K562 (cell line): Measurements from ENCODE around the gene TFRC. TPM values are rescaled to one million over a fixed set of nuclear protein-coding genes. Genes with fewer than 3 reads are reported as not detected.
A peak's percentile ranks its signal among the peaks of the same experiment; 100 is the strongest.

Source experiments
- ATAC-seq: fragments of 200-7000 bp; cut with Tn5 transposase; 3 replicates; pipeline ENCODE4 v1.9.1; 2020; ENCODE audit warnings: moderate library complexity
- Bru-seq: library from RNA; stranded (reverse); fragments of 400-500 nt; gene quantifications from one replicate; lab custom pipeline; 2021; lab: Mats Ljungman, UMichigan
- BruChase-seq, 2 experiments: library from RNA; stranded (reverse); fragments of 400-500 nt; gene quantifications; one replicate each; lab custom pipeline; 2021; lab: Mats Ljungman, UMichigan
- BruUV-seq: library from RNA; stranded (reverse); fragments of 400-500 nt; replicated peaks from 2 replicates; lab custom pipeline; 2021; lab: Mats Ljungman, UMichigan
- CTCF ChIA-PET: fragments of 300-600 bp; formaldehyde crosslinking; extraction: SDS; loops from one replicate; lab custom pipeline; 2021; ENCODE audit warnings: low intra/inter-chr PET ratio; lab: Yijun Ruan, JAX
- POLR2A ChIA-PET: fragments of 300-600, 350-650 bp; sonication (Branson Sonifier 250); formaldehyde crosslinking; extraction: SDS; loops from one replicate; lab custom pipeline; 2021; ENCODE audit warnings: antibody characterized with exemption, inconsistent platforms; lab: Yijun Ruan, JAX
- DNase-seq, 4 experiments: peaks; one replicate each; pipeline versions ENCODE4 v3.0.0 to v3.0.0-alpha.2; 2011 to 2018; ENCODE audit warnings: low spot score in 3 of 4, mixed read lengths in 3 of 4; ENCODE audit errors: extremely low read depth in 1 of 4
- FAIRE-seq: peaks from 2 replicates; lab custom pipeline; 2011; peaks lifted over from hg19 to GRCh38; lab: Jason Lieb, UNC
- H2AFZ ChIP-seq: 2 replicates; pipeline ENCODE4 v1.6.0; 2011; ENCODE audit warnings: low read depth, low read length, control low read depth, inconsistent platforms
- H3K27ac ChIP-seq: fragments of 200-600 bp; 3 replicates; pipeline ENCODE4 v1.8.0; 2011; ENCODE audit warnings: low read depth, mild to moderate bottlenecking, control low read depth, inconsistent platforms, low read length, moderate library complexity, mixed read lengths; ENCODE audit errors: extremely low read depth
- H3K27me3 ChIP-seq, 2 experiments: fragments of 300-600 bp in 1 of 2; 2 replicates in 1 of 2; 3 replicates in 1 of 2; pipeline versions ENCODE4 v1.6.0 to v1.8.0; 2011; ENCODE audit warnings: inconsistent platforms in 2 of 2, low read length in 2 of 2, mild to moderate bottlenecking in 1 of 2, mixed read lengths in 1 of 2, moderate library complexity in 1 of 2; ENCODE audit not compliant: control insufficient read depth in 2 of 2, insufficient read depth in 2 of 2
- H3K36me3 ChIP-seq: fragments of 300-600 bp; 3 replicates; pipeline ENCODE4 v1.8.0; 2011; ENCODE audit warnings: mild to moderate bottlenecking, low read length, inconsistent platforms; ENCODE audit not compliant: control insufficient read depth, insufficient read depth
- H3K4me1 ChIP-seq, 2 experiments: fragments of 200-600 bp in 1 of 2; replicated peaks in 1 of 2; 2 replicates in 1 of 2; 3 replicates in 1 of 2; pipeline versions ENCODE4 v1.5.1 to v1.8.0; 2011; ENCODE audit warnings: inconsistent platforms in 2 of 2, low read length in 2 of 2, mild to moderate bottlenecking in 1 of 2, mixed read lengths in 1 of 2, moderate library complexity in 1 of 2; ENCODE audit not compliant: control insufficient read depth in 2 of 2, insufficient read depth in 2 of 2
- H3K4me2 ChIP-seq: 2 replicates; pipeline ENCODE4 v1.6.1; 2011; ENCODE audit warnings: low read length, control low read depth, inconsistent platforms, mixed read lengths; ENCODE audit not compliant: insufficient read depth
- H3K4me3 ChIP-seq: fragments of 200-600 bp; sonication (generic), shearing (Covaris generic); 2 replicates; pipeline ENCODE4 v1.5.1; 2016; ENCODE audit warnings: control low read depth, inconsistent platforms
- H3K79me2 ChIP-seq: fragments of 200-600 bp; 3 replicates; pipeline ENCODE4 v1.8.0; 2011; ENCODE audit warnings: low read length, inconsistent platforms; ENCODE audit not compliant: control insufficient read depth, insufficient read depth
- H3K9ac ChIP-seq, 2 experiments: 2 replicates each; pipeline versions ENCODE4 v1.6.0 to v1.6.1; 2011; ENCODE audit warnings: low read depth in 2 of 2, low read length in 2 of 2, control low read depth in 1 of 2, inconsistent platforms in 1 of 2, mild to moderate bottlenecking in 1 of 2, mixed read lengths in 1 of 2; ENCODE audit not compliant: insufficient read depth in 1 of 2
- H3K9me1 ChIP-seq: one replicate; pipeline ENCODE4 v1.6.0; 2011; ENCODE audit warnings: inconsistent platforms, mild to moderate bottlenecking, low read length, moderate library complexity; ENCODE audit not compliant: control insufficient read depth, insufficient read depth
- H3K9me3 ChIP-seq: replicated peaks from 2 replicates; pipeline ENCODE4 v1.5.1; 2011; ENCODE audit warnings: low read depth, low read length, inconsistent platforms; ENCODE audit not compliant: control insufficient read depth, insufficient read depth
- H4K20me1 ChIP-seq: replicated peaks from 2 replicates; pipeline ENCODE4 v1.6.1; 2011; ENCODE audit warnings: low read length, inconsistent platforms, mixed read lengths; ENCODE audit not compliant: control insufficient read depth, insufficient read depth
- CHD4 ChIP-seq: fragments of 200-600 bp; sonication (generic); IDR thresholded peaks from 3 replicates; pipeline ENCODE4 v1.6.1; 2012; ENCODE audit warnings: low read depth, mild to moderate bottlenecking, mixed read lengths, low read length, inconsistent platforms; ENCODE audit not compliant: insufficient read depth, insufficient replicate concordance, poor library complexity, severe bottlenecking
- ETV1 ChIP-seq: fragments of 450-650 bp; conservative IDR thresholded peaks from 2 replicates; pipeline ENCODE4 v1.6.1; 2016; ENCODE audit warnings: missing genetic modification characterization, control low read depth, low read depth, missing compliant biosample characterization
- KLF6 ChIP-seq: fragments of 250-450 bp; sonication (Bioruptor Pico); IDR thresholded peaks from 2 replicates; pipeline ENCODE4 v1.4.0; 2020; ENCODE audit warnings: mild to moderate bottlenecking, moderate library complexity, borderline replicate concordance
- MAFK ChIP-seq: IDR thresholded peaks from 2 replicates; pipeline ENCODE4 v1.6.1; 2011; ENCODE audit warnings: low read length, improper control_type of control experiment
- ZNF174 ChIP-seq: fragments of 250-450 bp; sonication (Bioruptor Pico); IDR thresholded peaks from 2 replicates; pipeline ENCODE4 v1.4.0; 2020; ENCODE audit warnings: mild to moderate bottlenecking
- ZNF197 ChIP-seq: fragments of 200-800 bp; sonication (Bioruptor generic); IDR thresholded peaks from 2 replicates; pipeline ENCODE4 v1.6.1; 2016; ENCODE audit warnings: low read depth, missing genetic modification characterization, missing compliant biosample characterization
- WGBS: fragments of 100-300 bp; shearing (Covaris generic); methylation state at CpG from one replicate; pipeline ENCODE4 v1.1.6; 2016; ENCODE audit warnings: low coverage, mixed read lengths; ENCODE audit not compliant: insufficient coverage; ENCODE audit errors: missing lambda C conversion rate; 5-methylcytosine and 5-hydroxymethylcytosine counted together
- in situ Hi-C: fragments of 300-500 bp; cut with MboI; formaldehyde crosslinking; loops from 4 replicates; pipeline ENCODE4 v1.15.0; 2018; ENCODE audit warnings: inconsistent platforms, mixed read lengths
- intact Hi-C: fragments of 100-400 bp; cut with micrococcal nuclease; formaldehyde crosslinking; loops from 2 replicates; pipeline ENCODE4 v1.14.2; 2022
- long read RNA-seq, 3 experiments: library from polyadenylated mRNA in 2 of 3; library from RNA in 1 of 3; unstranded in 2 of 3; stranded (forward) in 1 of 3; transcript quantifications; one replicate each; pipeline ENCODE4 v2.0.0, GENCODE V29; 2019 to 2022
- polyA minus RNA-seq, 3 experiments: library from RNA; depleted of rRNA, polyadenylated mRNA; stranded (reverse); fragments of >200 nt; gene quantifications; 2 replicates each; pipeline ENCODE4 v1.2.3, GENCODE V29; 2011
- polyA plus RNA-seq, 8 experiments: library from polyadenylated mRNA; depleted of rRNA in 4 of 8; stranded (reverse) in 5 of 8; unstranded in 3 of 8; fragments of >200 nt; fragmentation: Nextera tagmentation in 2 of 8; fragmentation: Illumina TruSeq in 1 of 8; extraction: Ambion mirVana in 2 of 8; extraction: Trizol in 1 of 8; gene quantifications; 2 replicates each; pipeline versions ENCODE4 v1.2.1 to v1.2.3, GENCODE V29; 2011 to 2014; ENCODE audit warnings: inconsistent platforms in 1 of 8, missing spikeins in 1 of 8
- total RNA-seq, 7 experiments: library from RNA; depleted of rRNA in 6 of 7; stranded (reverse); fragments of >200 nt in 6 of 7; fragmentation: Illumina TruSeq in 2 of 7; extraction: Trizol in 2 of 7; gene quantifications; 2 replicates each; pipeline versions ENCODE4 v1.2.1 to v1.2.3, GENCODE V29; 2011 to 2021; ENCODE audit warnings: low replicate concordance in 1 of 7
- TF ChIP-seq, protein P1 (sequence below): sonication (generic); formaldehyde crosslinking; IDR thresholded peaks from 2 replicates; pipeline ENCODE4 v1.8.1; 2023; ENCODE audit warnings: mild to moderate bottlenecking, missing genetic modification reagents
- TF ChIP-seq, protein P2 (sequence below), 2 experiments: IDR thresholded peaks; 2 replicates each; pipeline ENCODE4 v1.6.1; 2012; ENCODE audit warnings: improper control_type of control experiment in 2 of 2, low read depth in 2 of 2, low read length in 2 of 2, borderline replicate concordance in 1 of 2

The TFRC gene
- 1,487 and 3,369 TPM in 2 replicates for total RNA-seq (2011; cell fraction: chromatin; rRNA removed; ENCODE audit: low replicate concordance)
- total RNA-seq (2011; cell fraction: nucleolus; rRNA removed) = 1,103 and 1,251 TPM in 2 replicates
- total RNA-seq (2011; cell fraction: nucleoplasm; rRNA removed) = 1,578 and 1,589 TPM in 2 replicates
- total RNA-seq (2014; rRNA removed) (303 and 478 TPM in 2 replicates), total RNA-seq (2014; rRNA removed; fragmentation: Illumina TruSeq; extraction: Trizol) (468 and 534 TPM in 2 replicates), total RNA-seq (2015; rRNA removed; fragmentation: Illumina TruSeq; extraction: Trizol) (310 and 332 TPM in 2 replicates), total RNA-seq (2021) (450 and 470 TPM in 2 replicates), polyA plus RNA-seq (2011; rRNA removed) (521 and 679 TPM in 2 replicates), polyA plus RNA-seq (2014; fragmentation: Illumina TruSeq; extraction: Trizol) (239 and 256 TPM in 2 replicates), polyA plus RNA-seq (2014; fragmentation: Nextera tagmentation; extraction: Ambion mirVana) (100 to 1,000 TPM; 149 to 308 TPM), polyA plus RNA-seq (2014; rRNA removed) (241 and 268 TPM in 2 replicates), polyA minus RNA-seq (2011; rRNA and poly(A)+ RNA removed) (2,244 and 2,897 TPM in 2 replicates), Bru-seq, nascent RNA (percentile 99 among the genes with signal in this experiment), BruChase-seq, experiment 1, labeled RNA remaining after a 2-hour chase (percentile 99 among the genes with signal in this experiment), BruChase-seq, experiment 2, labeled RNA remaining after a 6-hour chase (percentile 100 among the genes with signal in this experiment)
- polyA plus RNA-seq (2011; cell fraction: cytosol; rRNA removed) = 104 and 238 TPM in 2 replicates
- 454 and 755 TPM in 2 replicates for polyA plus RNA-seq (2011; cell fraction: nucleus; rRNA removed)
- 166 and 406 TPM in 2 replicates for polyA plus RNA-seq (2012)
- polyA minus RNA-seq (2011; cell fraction: cytosol; rRNA and poly(A)+ RNA removed) = 425 and 493 TPM in 2 replicates
- 581 and 964 TPM in 2 replicates for polyA minus RNA-seq (2011; cell fraction: nucleus; rRNA and poly(A)+ RNA removed)
- long read RNA-seq, experiment 1, full-length matches to known transcripts = 493 of 772 reads
- long read RNA-seq, experiment 1, partial matches to known transcripts = 131 of 772 reads
- long read RNA-seq, experiment 1, other reads (novel, unspliced or antisense) = 148 of 772 reads
- long read RNA-seq, experiment 2, full-length matches to known transcripts = 45 of 426 reads
- long read RNA-seq, experiment 2, partial matches to known transcripts = 25 of 426 reads
- long read RNA-seq, experiment 2, other reads (novel, unspliced or antisense) = 356 of 426 reads
- long read RNA-seq, experiment 3, full-length matches to known transcripts = 29 of 70 reads
- long read RNA-seq, experiment 3, partial matches to known transcripts = 16 of 70 reads
- long read RNA-seq, experiment 3, other reads (novel, unspliced or antisense) = 25 of 70 reads

DNA sequence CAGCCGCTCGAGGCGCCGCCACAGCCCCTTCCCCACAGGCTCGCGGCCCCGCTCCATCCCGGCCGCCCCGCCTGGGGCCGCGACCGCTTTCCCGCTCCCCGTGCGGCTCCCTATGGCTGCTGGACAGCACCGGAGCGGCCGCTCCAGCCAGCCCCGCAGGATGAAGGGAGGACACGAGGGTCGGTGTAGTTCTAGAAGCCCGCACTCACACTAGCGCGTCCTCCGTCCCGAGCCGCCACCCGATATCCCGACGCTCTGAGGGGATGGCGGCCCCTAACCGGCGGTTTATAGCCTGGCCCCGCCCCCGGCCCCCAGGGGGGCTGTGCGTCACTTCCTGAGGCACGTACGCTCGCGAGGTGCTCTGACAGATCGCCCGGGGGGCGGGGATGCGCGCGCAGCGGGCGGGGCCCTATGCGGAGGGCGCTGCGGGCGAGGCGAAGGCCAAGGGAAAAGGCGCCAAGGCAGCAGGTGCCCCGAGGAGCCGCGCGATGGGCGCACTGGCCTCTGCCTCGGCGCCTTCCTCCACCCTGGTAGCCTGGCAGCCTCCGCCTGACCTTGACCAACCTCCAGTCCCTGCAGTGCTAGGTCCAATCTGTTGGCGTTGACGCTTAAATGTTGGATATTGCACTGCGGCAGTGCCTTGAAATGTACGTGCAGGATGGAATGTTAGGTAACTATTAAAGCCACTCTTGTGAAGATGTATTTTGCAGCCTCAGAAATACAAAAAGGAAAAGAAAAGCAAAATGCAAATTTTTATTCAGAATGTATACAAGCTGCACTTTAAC is at the start of gene TFRC:
TFRC (minus strand) TSS at position 257 of the 785 bp plus-strand sequence. CDS start 4,991 bp downstream, outside the sequence.
- H3K27ac ChIP-seq = peak within 1 kb of the TSS; percentile 89
- DNase-seq = peak; percentile 99
- intact Hi-C loops (loop anchor here (2.0 to 10.0 kb wide), 2 partner anchors 61 to 433 kb away; partner anchors contain the start of gene SMCO1), in situ Hi-C loops (no loop called here)
- H3K9me3 ChIP-seq = no peaks in the 10 kb centered on the region
- ChIA-PET CTCF (no interaction called here), POLR2A (interaction anchor here (0.6 to 5.2 kb wide), 12 partner anchors 10 to 125 kb away, joined by 3 to 30 read pairs (median 5); no protein-coding TSS in a partner anchor)
- ATAC-seq = peak; percentile 89
- H3K4me2 ChIP-seq = peak within 1 kb of the TSS; percentile 93
- under 1% methylated on average over 42 of the region's 67 CpGs for WGBS
- H3K79me2 ChIP-seq = peaks cover 56% of the 10 kb centered on the region
- no peaks in the 10 kb centered on the region for H3K9me1 ChIP-seq
- peaks cover 10 to 14% of the 10 kb centered on the region in 2 experiments; a peak in 4 of 5 replicates for H3K4me1 ChIP-seq
- peak within 1 kb of the TSS; percentile 97 for H2AFZ ChIP-seq
- H3K9ac ChIP-seq = peak within 1 kb of the TSS; percentile 89 to 100
- H3K4me3 ChIP-seq = peak within 1 kb of the TSS; percentile 90
- no peak for FAIRE-seq
- peaks cover 41% of the 10 kb centered on the region for H4K20me1 ChIP-seq
- H3K36me3 ChIP-seq = peaks cover 28% of the 10 kb centered on the region
- TSS peak; percentile 89 for BruUV-seq
- no peaks in the 10 kb centered on the region for H3K27me3 ChIP-seq
- TF ChIP-seq ZNF197 (CRISPR knock-in tag) = peak; percentile 67; the same call in 1 of the 2 replicates
- TF ChIP-seq CHD4 = no peak
- TF ChIP-seq, protein P1, sequence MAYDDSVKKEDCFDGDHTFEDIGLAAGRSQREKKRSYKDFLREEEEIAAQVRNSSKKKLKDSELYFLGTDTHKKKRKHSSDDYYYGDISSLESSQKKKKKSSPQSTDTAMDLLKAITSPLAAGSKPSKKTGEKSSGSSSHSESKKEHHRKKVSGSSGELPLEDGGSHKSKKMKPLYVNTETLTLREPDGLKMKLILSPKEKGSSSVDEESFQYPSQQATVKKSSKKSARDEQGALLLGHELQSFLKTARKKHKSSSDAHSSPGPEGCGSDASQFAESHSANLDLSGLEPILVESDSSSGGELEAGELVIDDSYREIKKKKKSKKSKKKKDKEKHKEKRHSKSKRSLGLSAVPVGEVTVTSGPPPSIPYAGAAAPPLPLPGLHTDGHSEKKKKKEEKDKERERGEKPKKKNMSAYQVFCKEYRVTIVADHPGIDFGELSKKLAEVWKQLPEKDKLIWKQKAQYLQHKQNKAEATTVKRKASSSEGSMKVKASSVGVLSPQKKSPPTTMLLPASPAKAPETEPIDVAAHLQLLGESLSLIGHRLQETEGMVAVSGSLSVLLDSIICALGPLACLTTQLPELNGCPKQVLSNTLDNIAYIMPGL = no peak
- TF ChIP-seq KLF6 (CRISPR knock-in tag) = no peak
- TF ChIP-seq MAFK = no peak
- TF ChIP-seq, protein P2, sequence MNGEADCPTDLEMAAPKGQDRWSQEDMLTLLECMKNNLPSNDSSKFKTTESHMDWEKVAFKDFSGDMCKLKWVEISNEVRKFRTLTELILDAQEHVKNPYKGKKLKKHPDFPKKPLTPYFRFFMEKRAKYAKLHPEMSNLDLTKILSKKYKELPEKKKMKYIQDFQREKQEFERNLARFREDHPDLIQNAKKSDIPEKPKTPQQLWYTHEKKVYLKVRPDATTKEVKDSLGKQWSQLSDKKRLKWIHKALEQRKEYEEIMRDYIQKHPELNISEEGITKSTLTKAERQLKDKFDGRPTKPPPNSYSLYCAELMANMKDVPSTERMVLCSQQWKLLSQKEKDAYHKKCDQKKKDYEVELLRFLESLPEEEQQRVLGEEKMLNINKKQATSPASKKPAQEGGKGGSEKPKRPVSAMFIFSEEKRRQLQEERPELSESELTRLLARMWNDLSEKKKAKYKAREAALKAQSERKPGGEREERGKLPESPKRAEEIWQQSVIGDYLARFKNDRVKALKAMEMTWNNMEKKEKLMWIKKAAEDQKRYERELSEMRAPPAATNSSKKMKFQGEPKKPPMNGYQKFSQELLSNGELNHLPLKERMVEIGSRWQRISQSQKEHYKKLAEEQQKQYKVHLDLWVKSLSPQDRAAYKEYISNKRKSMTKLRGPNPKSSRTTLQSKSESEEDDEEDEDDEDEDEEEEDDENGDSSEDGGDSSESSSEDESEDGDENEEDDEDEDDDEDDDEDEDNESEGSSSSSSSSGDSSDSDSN (IDR thresholded peaks at IDR 0.05; ENCODE audit: borderline replicate concordance in 1 of 2, low read depth in 2 of 2, low read length in 2 of 2) = peak; percentile 60 to 72; a peak in 2 of 4 replicates
- TF ChIP-seq ZNF174 = no peak
- peak; percentile 85 for TF ChIP-seq ETV1
